IMR-90 (cell line): ENCODE results near the gene ANKRD36B. TPM values are rescaled to one million over a fixed set of nuclear protein-coding genes. Genes with fewer than 3 reads are reported as not detected.
A peak's percentile ranks its signal among the peaks of the same experiment; 100 is the strongest.
"Not testable (repeated sequence)": the region's sequence is repeated elsewhere in the genome, so short reads cannot be mapped to it uniquely, and the experiment has no call there.

Experiments
- ATAC-seq: fragments of 200-7000 bp; cut with Tn5 transposase; 2 replicates; pipeline ENCODE4 v1.9.1; 2020; ENCODE audit warnings: low read depth, mild to moderate bottlenecking, moderate library complexity
- BruUV-seq: library from RNA; stranded (reverse); fragments of 400-500 nt; replicated peaks from 2 replicates; lab custom pipeline; 2021; lab: Mats Ljungman, UMichigan
- CTCF ChIA-PET: fragments of 300-600 bp; formaldehyde crosslinking; extraction: SDS; loops from one replicate; lab custom pipeline; 2021; ENCODE audit warnings: antibody characterized with exemption; lab: Yijun Ruan, JAX
- POLR2A ChIA-PET: fragments of 300-600 bp; sonication (Branson Sonifier 250); formaldehyde crosslinking; loops from one replicate; lab custom pipeline; 2022; ENCODE audit warnings: antibody characterized with exemption; ENCODE audit not compliant: unreplicated experiment; lab: Charles Lee
- DNase-seq: peaks from one replicate; pipeline ENCODE4 v3.0.0; 2013
- H2AFZ ChIP-seq: replicated peaks from 2 replicates; pipeline ENCODE3; 2013; ENCODE audit warnings: low read length, mild to moderate bottlenecking; ENCODE audit not compliant: poor library complexity
- H2AK5ac ChIP-seq: 2 replicates; pipeline ENCODE4 v1.6.1; 2013; ENCODE audit warnings: low read depth, low read length, inconsistent platforms
- H2AK9ac ChIP-seq: replicated peaks from 2 replicates; pipeline ENCODE3; 2013; ENCODE audit warnings: mild to moderate bottlenecking, low read depth, low read length, moderate library complexity; ENCODE audit not compliant: poor library complexity
- H2BK120ac ChIP-seq: 2 replicates; pipeline ENCODE4 v1.6.1; 2013; ENCODE audit warnings: low read depth, low read length, inconsistent platforms
- H2BK15ac ChIP-seq: 3 replicates; pipeline ENCODE4 v1.6.1; 2013; ENCODE audit warnings: low read depth, low read length, inconsistent platforms
- H2BK20ac ChIP-seq: 2 replicates; pipeline ENCODE4 v1.6.1; 2013; ENCODE audit warnings: low read depth, mild to moderate bottlenecking, inconsistent platforms, low read length, moderate library complexity
- H2BK5ac ChIP-seq: 2 replicates; pipeline ENCODE4 v1.6.1; 2013; ENCODE audit warnings: mild to moderate bottlenecking, low read depth, low read length, inconsistent platforms; ENCODE audit not compliant: poor library complexity, severe bottlenecking
- H3K14ac ChIP-seq: replicated peaks from 2 replicates; pipeline ENCODE4 v1.6.1; 2013; ENCODE audit warnings: low read depth, low read length, inconsistent platforms
- H3K18ac ChIP-seq: 2 replicates; pipeline ENCODE4 v1.6.1; 2013; ENCODE audit warnings: low read depth, low read length, control low read depth
- H3K23ac ChIP-seq: 2 replicates; pipeline ENCODE4 v1.6.1; 2013; ENCODE audit warnings: low read depth, low read length, inconsistent platforms
- H3K27ac ChIP-seq: 2 replicates; pipeline ENCODE4 v1.5.1; 2013; ENCODE audit warnings: mild to moderate bottlenecking, control low read depth, low read length; ENCODE audit not compliant: insufficient read depth
- H3K27me3 ChIP-seq: 2 replicates; pipeline ENCODE4 v1.6.1; 2013; ENCODE audit warnings: low read length; ENCODE audit not compliant: control insufficient read depth, insufficient read depth
- H3K36me3 ChIP-seq: 2 replicates; pipeline ENCODE4 v1.6.1; 2013; ENCODE audit warnings: low read length, mixed read lengths; ENCODE audit not compliant: control insufficient read depth, insufficient read depth
- H3K4ac ChIP-seq: 2 replicates; pipeline ENCODE4 v1.6.1; 2013; ENCODE audit warnings: low read depth, low read length, inconsistent platforms
- H3K4me1 ChIP-seq: 2 replicates; pipeline ENCODE4 v1.6.1; 2013; ENCODE audit warnings: low read length, mixed read lengths; ENCODE audit not compliant: control insufficient read depth, insufficient read depth
- H3K4me2 ChIP-seq: 2 replicates; pipeline ENCODE4 v1.6.1; 2013; ENCODE audit warnings: low read depth, mild to moderate bottlenecking, control low read depth, low read length, moderate library complexity
- H3K4me3 ChIP-seq: 2 replicates; pipeline ENCODE4 v1.5.1; 2013; ENCODE audit warnings: low read depth, mild to moderate bottlenecking, control low read depth, low read length, moderate library complexity; ENCODE audit not compliant: insufficient read depth
- H3K56ac ChIP-seq: 2 replicates; pipeline ENCODE4 v1.6.1; 2013; ENCODE audit warnings: low read length, inconsistent platforms; ENCODE audit not compliant: insufficient read depth; ENCODE audit errors: extremely low read depth
- H3K79me1 ChIP-seq, 2 experiments: 2 replicates each; pipeline ENCODE4 v1.6.1; 2013; ENCODE audit warnings: low read length in 2 of 2, inconsistent platforms in 1 of 2, low read depth in 1 of 2
- H3K9ac ChIP-seq: 2 replicates; pipeline ENCODE4 v1.6.1; 2013; ENCODE audit warnings: low read depth, low read length, control low read depth
- H3K9me1 ChIP-seq: 2 replicates; pipeline ENCODE4 v1.6.1; 2013; ENCODE audit warnings: low read length, inconsistent platforms; ENCODE audit not compliant: insufficient read depth
- H3K9me3 ChIP-seq: 2 replicates; pipeline ENCODE4 v1.6.1; 2013; ENCODE audit warnings: low read length; ENCODE audit not compliant: control insufficient read depth, insufficient read depth
- H4K20me1 ChIP-seq: 2 replicates; pipeline ENCODE4 v1.6.1; 2013; ENCODE audit warnings: low read length, inconsistent platforms; ENCODE audit not compliant: insufficient read depth
- H4K5ac ChIP-seq: 2 replicates; pipeline ENCODE4 v1.6.1; 2013; ENCODE audit warnings: mild to moderate bottlenecking, low read depth, low read length, control low read depth
- H4K8ac ChIP-seq, 2 experiments: 2 replicates each; pipeline ENCODE4 v1.6.1; 2013; ENCODE audit warnings: low read depth in 2 of 2, low read length in 2 of 2, control low read depth in 1 of 2, inconsistent platforms in 1 of 2
- H4K91ac ChIP-seq: 2 replicates; pipeline ENCODE4 v1.6.1; 2013; ENCODE audit warnings: low read depth, low read length, inconsistent platforms; ENCODE audit not compliant: insufficient read depth
- FOS ChIP-seq: fragments of 150-350 bp; IDR thresholded peaks from 2 replicates; pipeline ENCODE4 v1.6.1; 2016; ENCODE audit warnings: low read depth, low read length
- WGBS, 2 experiments: methylation state at CpG; one replicate each; pipeline versions ENCODE4 v1.1.5 to v1.1.7; 2013; ENCODE audit warnings: missing lambda C conversion rate in 2 of 2; ENCODE audit not compliant: insufficient read length in 1 of 2; ENCODE audit errors: extremely low coverage in 2 of 2; 5-methylcytosine and 5-hydroxymethylcytosine counted together
- dilution Hi-C: fragments of 300-500 bp; cut with HindIII; formaldehyde crosslinking; loops from one replicate; pipeline ENCODE4 v1.14.3; 2018; ENCODE audit warnings: low sequenced_read_pairs; ENCODE audit not compliant: unreplicated experiment
- in situ Hi-C: fragments of 300-500 bp; cut with MboI; formaldehyde crosslinking; loops from 3 replicates; pipeline ENCODE4 v1.14.3; 2019; ENCODE audit warnings: low sequenced_read_pairs, inconsistent platforms, mixed read lengths
- intact Hi-C: fragments of 100-400 bp; cut with micrococcal nuclease; formaldehyde crosslinking; loops from 2 replicates; pipeline ENCODE4 v1.10.0; 2022
- polyA plus RNA-seq, 3 experiments: library from polyadenylated mRNA; depleted of rRNA; stranded (reverse); fragments of >200 nt; gene quantifications; 2 replicates each; pipeline ENCODE4 v1.2.3, GENCODE V29; 2012; ENCODE audit warnings: low replicate concordance in 1 of 3
- total RNA-seq: library from RNA; depleted of rRNA; stranded (reverse); fragments of >200 nt; gene quantifications from 2 replicates; pipeline ENCODE4 v1.2.3, GENCODE V29; 2012

ANKRD36B gene
- total and polyA plus RNA-seq, 2 of the 4 experiments (the other 2 are of a cell fraction), result 4.2 to 11.7 TPM

- H3K79me1 ChIP-seq, H2AK5ac ChIP-seq, H2BK5ac ChIP-seq, CTCF ChIA-PET, H2AK9ac ChIP-seq, H3K23ac ChIP-seq, in situ Hi-C loops, dilution Hi-C loops, H2BK120ac ChIP-seq, H3K9me1 ChIP-seq, BruUV-seq, H4K8ac ChIP-seq, H3K4me2 ChIP-seq, H3K4ac ChIP-seq, H3K14ac ChIP-seq, H3K36me3 ChIP-seq, H3K27me3 ChIP-seq, H4K20me1 ChIP-seq, H4K5ac ChIP-seq, H3K9me3 ChIP-seq, POLR2A ChIA-PET, H2BK15ac ChIP-seq, H3K9ac ChIP-seq, H2AFZ ChIP-seq, H3K4me3 ChIP-seq, H2BK20ac ChIP-seq, H3K18ac ChIP-seq, H3K56ac ChIP-seq, H4K91ac ChIP-seq, intact Hi-C loops, ATAC-seq, H3K27ac ChIP-seq, H3K4me1 ChIP-seq: not testable (repeated sequence)
- WGBS, 2 experiments, result no CpG with 5 or more reads among the region's 1 CpG
- TF ChIP-seq FOS, result 0 out of 2 replicates have a peak, but pooled peaks have one; percentile 5
- peak; percentile 50 for DNase-seq
Measured at GRCh38 chr2:97550498-97550897, 39.2 kb downstream of the ANKRD36B start.

- H3K18ac ChIP-seq, ATAC-seq, H3K14ac ChIP-seq, H2BK15ac ChIP-seq, H3K27me3 ChIP-seq, H4K20me1 ChIP-seq, H3K79me1 ChIP-seq, H3K23ac ChIP-seq, H2AK9ac ChIP-seq, H3K36me3 ChIP-seq, H3K27ac ChIP-seq, H2AFZ ChIP-seq, dilution Hi-C loops, CTCF ChIA-PET, H2AK5ac ChIP-seq, H3K9me3 ChIP-seq, H3K9me1 ChIP-seq, H3K4me3 ChIP-seq, H3K4me1 ChIP-seq, in situ Hi-C loops, H2BK5ac ChIP-seq, H3K4ac ChIP-seq, POLR2A ChIA-PET, H4K8ac ChIP-seq, H3K4me2 ChIP-seq, DNase-seq, H2BK120ac ChIP-seq, H2BK20ac ChIP-seq, H3K9ac ChIP-seq, intact Hi-C loops, H3K56ac ChIP-seq, H4K91ac ChIP-seq, BruUV-seq, H4K5ac ChIP-seq: not testable (repeated sequence)
- WGBS, 2 experiments, result no CpG with 5 or more reads among the region's 5 CpGs
Measured at GRCh38 chr2:97549058-97549457, 40.6 kb downstream of the ANKRD36B start.
